ENCODE results near the gene FUT2. TPM values are rescaled to one million over a fixed set of nuclear protein-coding genes. Genes with fewer than 3 reads are reported as not detected.

FUT2 gene
- total and polyA plus RNA-seq, 10 of the 15 experiments (the other 5 are each of a cell fraction or from before 2014, with no cell fraction given) = 0.02 to 0.13 (median 0.07) TPM; not detected in 7

GRCh38 chr19:48728911-48729664, 33.3 kb downstream of the FUT2 start:
- Histone ChIP-seq H3K4me3 (no peak overlapping the region), H3K9me3 (replicated peaks; ENCODE audit: control insufficient read depth, insufficient read depth, low read length) (peaks cover 8% of the 10 kb centered on the region; the same call in 2 of the 3 replicates), H4K20me1 (ENCODE audit: control insufficient read depth, insufficient read depth) (no peaks in the 10 kb centered on the region), H3K4me1 (ENCODE audit: control insufficient read depth, insufficient read depth, low read length) (no peaks in the 10 kb centered on the region; the same call in 1 of the 2 replicates), H3K4me2 (ENCODE audit: control insufficient read depth, insufficient read depth) (no peak overlapping the region), H3K9ac (ENCODE audit: control insufficient read depth, insufficient read depth, low read length) (no peak overlapping the region), H3K79me2 (ENCODE audit: control insufficient read depth, insufficient read depth, low read length) (no peaks in the 10 kb centered on the region), H2AFZ (ENCODE audit: control insufficient read depth, low read depth, low read length) (no peak overlapping the region), H3K27ac (ENCODE audit: control insufficient read depth, insufficient read depth) (no peak overlapping the region), H3K36me3 (ENCODE audit: control insufficient read depth in 2 of 2, insufficient read depth in 2 of 2, low read length in 1 of 2) (no peaks in the 10 kb centered on the region), H3K27me3 (replicated peaks in 1 of 2; ENCODE audit: control insufficient read depth in 2 of 2, insufficient read depth in 2 of 2, low read length in 1 of 2) (no peaks in the 10 kb centered on the region)
- FAIRE-seq (no peak), ATAC-seq (no peak), DNase-seq (ENCODE audit: low read depth, low spot score) (no peak)
- intact Hi-C loops (cut with micrococcal nuclease; ENCODE audit: unreplicated experiment) = no loop called here
- ChIA-PET POLR2A (no interaction called here), CTCF (no interaction called here), SMC1A (ENCODE audit: uncharacterized antibody, unreplicated experiment) (no interaction called here), RAD21 (ENCODE audit: unreplicated experiment) (no interaction called here)
- no TSS peak for BruUV-seq (replicated peaks)
- in situ Hi-C loops (cut with MboI) = no loop called here
- WGBS (ENCODE audit: insufficient coverage, insufficient replicate concordance, low lambda C conversion rate, missing lambda C conversion rate) = 86% methylated on average over 67 of the region's 77 CpGs
- TF ChIP-seq, protein P1, sequence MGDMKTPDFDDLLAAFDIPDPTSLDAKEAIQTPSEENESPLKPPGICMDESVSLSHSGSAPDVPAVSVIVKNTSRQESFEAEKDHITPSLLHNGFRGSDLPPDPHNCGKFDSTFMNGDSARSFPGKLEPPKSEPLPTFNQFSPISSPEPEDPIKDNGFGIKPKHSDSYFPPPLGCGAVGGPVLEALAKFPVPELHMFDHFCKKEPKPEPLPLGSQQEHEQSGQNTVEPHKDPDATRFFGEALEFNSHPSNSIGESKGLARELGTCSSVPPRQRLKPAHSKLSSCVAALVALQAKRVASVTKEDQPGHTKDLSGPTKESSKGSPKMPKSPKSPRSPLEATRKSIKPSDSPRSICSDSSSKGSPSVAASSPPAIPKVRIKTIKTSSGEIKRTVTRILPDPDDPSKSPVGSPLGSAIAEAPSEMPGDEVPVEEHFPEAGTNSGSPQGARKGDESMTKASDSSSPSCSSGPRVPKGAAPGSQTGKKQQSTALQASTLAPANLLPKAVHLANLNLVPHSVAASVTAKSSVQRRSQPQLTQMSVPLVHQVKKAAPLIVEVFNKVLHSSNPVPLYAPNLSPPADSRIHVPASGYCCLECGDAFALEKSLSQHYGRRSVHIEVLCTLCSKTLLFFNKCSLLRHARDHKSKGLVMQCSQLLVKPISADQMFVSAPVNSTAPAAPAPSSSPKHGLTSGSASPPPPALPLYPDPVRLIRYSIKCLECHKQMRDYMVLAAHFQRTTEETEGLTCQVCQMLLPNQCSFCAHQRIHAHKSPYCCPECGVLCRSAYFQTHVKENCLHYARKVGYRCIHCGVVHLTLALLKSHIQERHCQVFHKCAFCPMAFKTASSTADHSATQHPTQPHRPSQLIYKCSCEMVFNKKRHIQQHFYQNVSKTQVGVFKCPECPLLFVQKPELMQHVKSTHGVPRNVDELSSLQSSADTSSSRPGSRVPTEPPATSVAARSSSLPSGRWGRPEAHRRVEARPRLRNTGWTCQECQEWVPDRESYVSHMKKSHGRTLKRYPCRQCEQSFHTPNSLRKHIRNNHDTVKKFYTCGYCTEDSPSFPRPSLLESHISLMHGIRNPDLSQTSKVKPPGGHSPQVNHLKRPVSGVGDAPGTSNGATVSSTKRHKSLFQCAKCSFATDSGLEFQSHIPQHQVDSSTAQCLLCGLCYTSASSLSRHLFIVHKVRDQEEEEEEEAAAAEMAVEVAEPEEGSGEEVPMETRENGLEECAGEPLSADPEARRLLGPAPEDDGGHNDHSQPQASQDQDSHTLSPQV (IDR thresholded peaks at IDR 0.05) = no peak
- TF ChIP-seq PRDM15 (CRISPR knock-in tag; IDR thresholded peaks at IDR 0.05) = no peak
- no peak for TF ChIP-seq ZNF207 (IDR thresholded peaks at IDR 0.05; ENCODE audit: borderline replicate concordance)
- TF ChIP-seq KAT2A (conservative IDR thresholded peaks at IDR 0.05; ENCODE audit: control insufficient read depth, low read depth, low read length) = no peak
- TF ChIP-seq HDGF (IDR thresholded peaks at IDR 0.05) = no peak
- TF ChIP-seq RB1 (IDR thresholded peaks at IDR 0.05; ENCODE audit: borderline replicate concordance) = no peak
- TF ChIP-seq NFYB (IDR thresholded peaks at IDR 0.05; ENCODE audit: insufficient read depth, low read depth, low read length) = no peak
- TF ChIP-seq TAF1 (IDR thresholded peaks at IDR 0.05; ENCODE audit: borderline replicate concordance, low read depth, low read length) = no peak
- TF ChIP-seq BCL3 (IDR thresholded peaks at IDR 0.05; ENCODE audit: borderline replicate concordance, insufficient read depth, low read depth, low read length, poor library complexity, severe bottlenecking) = no peak
- TF ChIP-seq ESRRA (IDR thresholded peaks at IDR 0.05; ENCODE audit: low read length) = no peak
- no peak for TF ChIP-seq FOS (IDR thresholded peaks at IDR 0.05; ENCODE audit: borderline replicate concordance, extremely low read depth, insufficient read length)

All from GM12878 (cell line).